Uterus (tissue), 4 donors: ENCODE measurements around the gene TP53I13. TPM values are rescaled to one million over a fixed set of nuclear protein-coding genes. Genes with fewer than 3 reads are reported as not detected.

Experiments
- DNase-seq, 2 donors: peaks; one replicate each; pipeline ENCODE4 v3.0.0-alpha.2; 2019 to 2020
- H3K27ac ChIP-seq, 2 donors: fragments of 200-600 bp; sonication (generic); 1 replicate in 1 of 2; 2 replicates in 1 of 2; pipeline ENCODE4 v1.5.1; 2016 to 2018
- H3K27me3 ChIP-seq, 2 donors: fragments of 200-600 bp; sonication (generic); one replicate each; pipeline ENCODE4 v1.5.1; 2018 to 2019; ENCODE audit warnings: control low read depth in 1 of 2
- H3K36me3 ChIP-seq, 2 donors: fragments of 200-600 bp; sonication (generic); one replicate each; pipeline ENCODE4 v1.5.1; 2019; ENCODE audit warnings: control low read depth in 1 of 2
- H3K4me1 ChIP-seq, 2 donors: fragments of 200-600 bp; sonication (generic); one replicate each; pipeline ENCODE4 v1.5.1; 2018 to 2019; ENCODE audit warnings: control low read depth in 1 of 2
- H3K4me3 ChIP-seq, 2 donors: fragments of 200-600 bp; sonication (generic); 1 replicate in 1 of 2; 2 replicates in 1 of 2; pipeline ENCODE4 v1.5.1; 2018 to 2019; ENCODE audit warnings: mild to moderate bottlenecking in 1 of 2
- H3K9me3 ChIP-seq, 2 donors: fragments of 200-600 bp; sonication (generic); one replicate each; pipeline ENCODE4 v1.5.1; 2019; ENCODE audit warnings: control low read depth in 1 of 2
- CTCF ChIP-seq, 4 experiments: fragments of 200-600 bp in 2 of 4; fragments of 450-650 bp in 2 of 4; sonication (generic) in 2 of 4; IDR thresholded peaks; one replicate each; pipeline ENCODE4 v1.5.1; 2016 to 2019; ENCODE audit warnings: antibody characterized with exemption in 4 of 4, mild to moderate bottlenecking in 2 of 4, moderate library complexity in 1 of 4
- POLR2A ChIP-seq, 2 donors: fragments of 450-650 bp; IDR thresholded peaks; one replicate each; pipeline ENCODE4 v1.6.1; 2016; ENCODE audit warnings: antibody characterized with exemption in 2 of 2, mild to moderate bottlenecking in 1 of 2, moderate library complexity in 1 of 2
- intact Hi-C: fragments of 100-400 bp; cut with DNase I; formaldehyde crosslinking; loops from one replicate; pipeline ENCODE4 v1.15.1; 2023; ENCODE audit warnings: low total_unique reads
- total RNA-seq, 4 donors: library from RNA; depleted of rRNA in 3 of 4; stranded (reverse); fragments of >200 nt in 3 of 4; gene quantifications; one replicate each; pipeline versions ENCODE4 v1.1.0 to v1.2.4, GENCODE V29; 2014 to 2023
- donor health status: DM: yes; HTN: yes; CAD: no.

Gene TP53I13
- total RNA-seq, 4 donors from 2014 or later: 35.6 to 50.3 (median 45.1) TPM

GRCh38 chr17:29546085-29546484 lies 22.4 kb upstream of the TP53I13 start:
- H3K27ac ChIP-seq: no peak overlapping the region
- H3K36me3 ChIP-seq: no peaks in the 10 kb centered on the region
- H3K4me3 ChIP-seq: no peak overlapping the region
- H3K27me3 ChIP-seq: no peaks in the 10 kb centered on the region
- intact Hi-C loops: loop anchor here (10.0 kb wide), 1 partner anchor 181 kb away; no protein-coding TSS in a partner anchor
- no peak for DNase-seq
- TF ChIP-seq CTCF (IDR thresholded peaks at IDR 0.05) (no peak), POLR2A (IDR thresholded peaks at IDR 0.05) (no peak)
- no peaks in the 10 kb centered on the region for H3K4me1 ChIP-seq
- H3K9me3 ChIP-seq: no peaks in the 10 kb centered on the region

GRCh38 chr17:29546830-29547229 lies 21.7 kb upstream of the TP53I13 start:
- Histone ChIP-seq H3K4me3 (no peak overlapping the region), H3K27ac (no peak overlapping the region), H3K27me3 (no peaks in the 10 kb centered on the region), H3K4me1 (no peaks in the 10 kb centered on the region), H3K9me3 (no peaks in the 10 kb centered on the region), H3K36me3 (no peaks in the 10 kb centered on the region)
- intact Hi-C loops: loop anchor here (10.0 kb wide), 1 partner anchor 182 kb away; no protein-coding TSS in a partner anchor
- TF ChIP-seq CTCF (IDR thresholded peaks at IDR 0.05): no peak
- TF ChIP-seq POLR2A (IDR thresholded peaks at IDR 0.05): no peak
- no peak for DNase-seq

- no peak for DNase-seq
- no peaks in the 10 kb centered on the region for H3K9me3 ChIP-seq
- no peaks in the 10 kb centered on the region for H3K4me1 ChIP-seq
- no peak for TF ChIP-seq POLR2A (IDR thresholded peaks at IDR 0.05)
- no peak for TF ChIP-seq CTCF (IDR thresholded peaks at IDR 0.05)
- no peak overlapping the region for H3K4me3 ChIP-seq
- H3K36me3 ChIP-seq: no peaks in the 10 kb centered on the region
- intact Hi-C loops: loop anchor here (10.0 kb wide), 1 partner anchor 185 kb away; no protein-coding TSS in a partner anchor
- H3K27ac ChIP-seq: no peak overlapping the region
- H3K27me3 ChIP-seq: no peaks in the 10 kb centered on the region
These were observed 19.2 kb upstream of the TP53I13 start for GRCh38 chr17:29549177-29549923.

GRCh38 chr17:29555840-29556239 lies 12.7 kb upstream of the TP53I13 start:
- Histone ChIP-seq H3K27me3 (no peaks in the 10 kb centered on the region), H3K27ac (no peak overlapping the region), H3K4me3 (no peak overlapping the region), H3K36me3 (no peaks in the 10 kb centered on the region), H3K9me3 (no peaks in the 10 kb centered on the region), H3K4me1 (no peaks in the 10 kb centered on the region)
- DNase-seq: no peak
- TF ChIP-seq POLR2A (IDR thresholded peaks at IDR 0.05): no peak
- TF ChIP-seq CTCF (IDR thresholded peaks at IDR 0.05): no peak
- intact Hi-C loops: no loop called here

GRCh38 chr17:29557085-29557738 lies 11.3 kb upstream of the TP53I13 start:
- Histone ChIP-seq H3K9me3 (no peaks in the 10 kb centered on the region), H3K4me1 (no peaks in the 10 kb centered on the region), H3K27ac (no peak overlapping the region), H3K4me3 (no peak overlapping the region), H3K36me3 (no peaks in the 10 kb centered on the region), H3K27me3 (no peaks in the 10 kb centered on the region)
- TF ChIP-seq POLR2A (IDR thresholded peaks at IDR 0.05) (no peak), CTCF (IDR thresholded peaks at IDR 0.05) (no peak)
- no peak for DNase-seq
- intact Hi-C loops: no loop called here
